Measurements from ENCODE around the gene LGR4. TPM values are rescaled to one million over a fixed set of nuclear protein-coding genes. Genes with fewer than 3 reads are reported as not detected.

The LGR4 gene
- total and polyA plus RNA-seq, 2 of the 13 experiments (the other 11 are each of a cell fraction or from before 2014, with no cell fraction given): 42.1 to 68.7 TPM

- TF ChIP-seq ZNF280D (CRISPR knock-in tag; IDR thresholded peaks at IDR 0.05): peak; percentile 80
- TF ChIP-seq ZNF703 (CRISPR knock-in tag; IDR thresholded peaks at IDR 0.05; ENCODE audit: borderline replicate concordance): no peak
- TF ChIP-seq ZNF326 (CRISPR knock-in tag; IDR thresholded peaks at IDR 0.05; ENCODE audit: borderline replicate concordance): no peak
- TF ChIP-seq E2F2 (CRISPR knock-in tag; IDR thresholded peaks at IDR 0.05; ENCODE audit: borderline replicate concordance): 0 out of 2 replicates have a peak, but pooled peaks have one; percentile 95
- no peak for TF ChIP-seq ZNF383 (CRISPR knock-in tag; IDR thresholded peaks at IDR 0.05; ENCODE audit: borderline replicate concordance)
- no peak for TF ChIP-seq ATM (IDR thresholded peaks at IDR 0.05; ENCODE audit: borderline replicate concordance)
- 0 out of 2 replicates have a peak, but pooled peaks have one; percentile 61 for TF ChIP-seq FOXM1 (CRISPR knock-in tag; IDR thresholded peaks at IDR 0.05)
- TF ChIP-seq EHMT2 (IDR thresholded peaks at IDR 0.05; ENCODE audit: borderline replicate concordance, low read depth, low read length): no peak
- TF ChIP-seq ZNF20 (CRISPR knock-in tag; IDR thresholded peaks at IDR 0.05): no peak
- peak; percentile 83; the same call in 1 of the 2 replicates for TF ChIP-seq ZNF468 (CRISPR knock-in tag; IDR thresholded peaks at IDR 0.05)
- no peak for TF ChIP-seq THYN1 (CRISPR knock-in tag; IDR thresholded peaks at IDR 0.05; ENCODE audit: borderline replicate concordance, low read depth)
- peak; percentile 35 for TF ChIP-seq BCL3 (CRISPR knock-in tag; IDR thresholded peaks at IDR 0.05)
- no peak for TF ChIP-seq ZNF17 (CRISPR knock-in tag; IDR thresholded peaks at IDR 0.05)
- TF ChIP-seq DDIT3 (CRISPR knock-in tag; IDR thresholded peaks at IDR 0.05): no peak
- peak; percentile 70 for TF ChIP-seq SRSF4 (IDR thresholded peaks at IDR 0.05; ENCODE audit: low read depth, low read length, poor library complexity, severe bottlenecking)
- TF ChIP-seq ZBTB7A (CRISPR knock-in tag; IDR thresholded peaks at IDR 0.05): 0 out of 2 replicates have a peak, but pooled peaks have one; percentile 50
- TF ChIP-seq GMEB1 (CRISPR knock-in tag; IDR thresholded peaks at IDR 0.05; ENCODE audit: borderline replicate concordance): peak; percentile 79
- peak; percentile 89 for TF ChIP-seq SALL2 (CRISPR knock-in tag; IDR thresholded peaks at IDR 0.05)
- TF ChIP-seq JUN (CRISPR knock-in tag; IDR thresholded peaks at IDR 0.05): no peak
- TF ChIP-seq ATRX (CRISPR knock-in tag; IDR thresholded peaks at IDR 0.05; ENCODE audit: borderline replicate concordance): no peak
Observed at GRCh38 chr11:27362749-27363575, 109.6 kb downstream of the LGR4 start, which contains the start of gene CCDC34 (continued).

Data from HepG2 (cell line).